A549 (cell line): ENCODE measurements around the gene CRYGN.

Source experiments
- CHD2 ChIP-seq: fragments of 150-350 bp; IDR thresholded peaks from 2 replicates; pipeline ENCODE4 v1.6.1; 2014; ENCODE audit warnings: low read length; ENCODE audit not compliant: partially characterized antibody
- EP300 ChIP-seq, 2 experiments: fragments of >200 bp; sonication (Bioruptor Twin); formaldehyde crosslinking; IDR thresholded peaks; 2 replicates in 1 of 2; 3 replicates in 1 of 2; pipeline ENCODE4 v1.6.1; 2016 to 2017
- HDAC2 ChIP-seq: fragments of 200-600 bp; sonication (generic); IDR thresholded peaks from 2 replicates; pipeline ENCODE4 v1.6.1; 2016
- HOXA7 ChIP-seq: fragments of 250-450 bp; sonication (Bioruptor Pico); IDR thresholded peaks from 2 replicates; pipeline ENCODE4 v1.5.0; 2020; ENCODE audit warnings: mild to moderate bottlenecking, moderate library complexity
- NFE2L2 ChIP-seq: fragments of 150-350 bp; conservative IDR thresholded peaks from 2 replicates; pipeline ENCODE4 v1.6.1; 2014; ENCODE audit warnings: low read length
- POLR2A ChIP-seq: IDR thresholded peaks from 2 replicates; pipeline ENCODE4 v1.6.1; 2012; ENCODE audit warnings: mild to moderate bottlenecking, low read length
- POLR2AphosphoS2 ChIP-seq: conservative IDR thresholded peaks from 2 replicates; pipeline ENCODE4 v1.6.1; 2012; ENCODE audit warnings: low read length, improper control_type of control experiment, inconsistent platforms
- SMC3 ChIP-seq: fragments of >200 bp; sonication (Bioruptor Twin); formaldehyde crosslinking; IDR thresholded peaks from 3 replicates; pipeline ENCODE4 v1.6.1; 2018; ENCODE audit warnings: inconsistent platforms
- TF ChIP-seq, protein P1 (sequence below): fragments of >200 bp; sonication (Bioruptor Twin); formaldehyde crosslinking; IDR thresholded peaks from 3 replicates; pipeline ENCODE4 v1.5.1; 2016
- TF ChIP-seq, protein P2 (sequence below): fragments of 450-650 bp; IDR thresholded peaks from 2 replicates; pipeline ENCODE4 v1.6.1; 2014; ENCODE audit warnings: antibody characterized with exemption
- TF ChIP-seq, protein P3 (sequence below): fragments of 150-350 bp; IDR thresholded peaks from 2 replicates; pipeline ENCODE4 v1.6.1; 2014; ENCODE audit warnings: low read depth, mild to moderate bottlenecking, low read length
- TF ChIP-seq, protein P4 (sequence below): fragments of 200-600 bp; sonication (generic); IDR thresholded peaks from 2 replicates; pipeline ENCODE4 v1.6.1; 2016; ENCODE audit warnings: antibody characterized with exemption, mild to moderate bottlenecking, moderate library complexity
- TF ChIP-seq, protein P5 (sequence below): IDR thresholded peaks from 2 replicates; pipeline ENCODE4 v1.6.1; 2012

DNA sequence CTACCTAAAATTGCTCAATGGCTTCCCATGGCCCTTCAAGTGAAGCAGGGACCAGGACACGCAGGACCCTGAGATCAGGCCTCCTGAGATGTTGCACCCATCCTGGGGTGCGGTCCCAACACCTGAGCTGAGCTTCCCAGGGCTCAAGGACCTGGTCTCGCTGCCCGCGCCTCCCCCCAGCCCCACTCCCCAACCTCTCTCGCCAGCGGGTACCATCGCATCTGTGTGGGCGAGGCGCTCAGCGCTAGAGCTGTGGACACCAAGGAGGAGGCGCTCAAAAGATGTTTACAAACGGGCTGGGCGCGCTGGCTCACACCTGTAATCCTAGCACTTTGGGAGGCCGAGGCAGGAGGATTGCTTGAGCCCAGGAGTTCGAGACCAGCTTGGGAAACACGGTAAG, 7.4 kb upstream of the CRYGN start:
- TF ChIP-seq, protein P1, sequence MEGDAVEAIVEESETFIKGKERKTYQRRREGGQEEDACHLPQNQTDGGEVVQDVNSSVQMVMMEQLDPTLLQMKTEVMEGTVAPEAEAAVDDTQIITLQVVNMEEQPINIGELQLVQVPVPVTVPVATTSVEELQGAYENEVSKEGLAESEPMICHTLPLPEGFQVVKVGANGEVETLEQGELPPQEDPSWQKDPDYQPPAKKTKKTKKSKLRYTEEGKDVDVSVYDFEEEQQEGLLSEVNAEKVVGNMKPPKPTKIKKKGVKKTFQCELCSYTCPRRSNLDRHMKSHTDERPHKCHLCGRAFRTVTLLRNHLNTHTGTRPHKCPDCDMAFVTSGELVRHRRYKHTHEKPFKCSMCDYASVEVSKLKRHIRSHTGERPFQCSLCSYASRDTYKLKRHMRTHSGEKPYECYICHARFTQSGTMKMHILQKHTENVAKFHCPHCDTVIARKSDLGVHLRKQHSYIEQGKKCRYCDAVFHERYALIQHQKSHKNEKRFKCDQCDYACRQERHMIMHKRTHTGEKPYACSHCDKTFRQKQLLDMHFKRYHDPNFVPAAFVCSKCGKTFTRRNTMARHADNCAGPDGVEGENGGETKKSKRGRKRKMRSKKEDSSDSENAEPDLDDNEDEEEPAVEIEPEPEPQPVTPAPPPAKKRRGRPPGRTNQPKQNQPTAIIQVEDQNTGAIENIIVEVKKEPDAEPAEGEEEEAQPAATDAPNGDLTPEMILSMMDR = no peak
- TF ChIP-seq, protein P2, sequence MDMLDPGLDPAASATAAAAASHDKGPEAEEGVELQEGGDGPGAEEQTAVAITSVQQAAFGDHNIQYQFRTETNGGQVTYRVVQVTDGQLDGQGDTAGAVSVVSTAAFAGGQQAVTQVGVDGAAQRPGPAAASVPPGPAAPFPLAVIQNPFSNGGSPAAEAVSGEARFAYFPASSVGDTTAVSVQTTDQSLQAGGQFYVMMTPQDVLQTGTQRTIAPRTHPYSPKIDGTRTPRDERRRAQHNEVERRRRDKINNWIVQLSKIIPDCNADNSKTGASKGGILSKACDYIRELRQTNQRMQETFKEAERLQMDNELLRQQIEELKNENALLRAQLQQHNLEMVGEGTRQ = no peak
- TF ChIP-seq EP300 (IDR thresholded peaks at IDR 0.05) (no peak), POLR2AphosphoS2 (no peak), HDAC2 (no peak), POLR2A (no peak), NFE2L2 (no peak), CHD2 (no peak), SMC3 (no peak), HOXA7 (no peak)
- TF ChIP-seq, protein P3, sequence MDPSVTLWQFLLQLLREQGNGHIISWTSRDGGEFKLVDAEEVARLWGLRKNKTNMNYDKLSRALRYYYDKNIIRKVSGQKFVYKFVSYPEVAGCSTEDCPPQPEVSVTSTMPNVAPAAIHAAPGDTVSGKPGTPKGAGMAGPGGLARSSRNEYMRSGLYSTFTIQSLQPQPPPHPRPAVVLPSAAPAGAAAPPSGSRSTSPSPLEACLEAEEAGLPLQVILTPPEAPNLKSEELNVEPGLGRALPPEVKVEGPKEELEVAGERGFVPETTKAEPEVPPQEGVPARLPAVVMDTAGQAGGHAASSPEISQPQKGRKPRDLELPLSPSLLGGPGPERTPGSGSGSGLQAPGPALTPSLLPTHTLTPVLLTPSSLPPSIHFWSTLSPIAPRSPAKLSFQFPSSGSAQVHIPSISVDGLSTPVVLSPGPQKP = no peak
- TF ChIP-seq, protein P4, sequence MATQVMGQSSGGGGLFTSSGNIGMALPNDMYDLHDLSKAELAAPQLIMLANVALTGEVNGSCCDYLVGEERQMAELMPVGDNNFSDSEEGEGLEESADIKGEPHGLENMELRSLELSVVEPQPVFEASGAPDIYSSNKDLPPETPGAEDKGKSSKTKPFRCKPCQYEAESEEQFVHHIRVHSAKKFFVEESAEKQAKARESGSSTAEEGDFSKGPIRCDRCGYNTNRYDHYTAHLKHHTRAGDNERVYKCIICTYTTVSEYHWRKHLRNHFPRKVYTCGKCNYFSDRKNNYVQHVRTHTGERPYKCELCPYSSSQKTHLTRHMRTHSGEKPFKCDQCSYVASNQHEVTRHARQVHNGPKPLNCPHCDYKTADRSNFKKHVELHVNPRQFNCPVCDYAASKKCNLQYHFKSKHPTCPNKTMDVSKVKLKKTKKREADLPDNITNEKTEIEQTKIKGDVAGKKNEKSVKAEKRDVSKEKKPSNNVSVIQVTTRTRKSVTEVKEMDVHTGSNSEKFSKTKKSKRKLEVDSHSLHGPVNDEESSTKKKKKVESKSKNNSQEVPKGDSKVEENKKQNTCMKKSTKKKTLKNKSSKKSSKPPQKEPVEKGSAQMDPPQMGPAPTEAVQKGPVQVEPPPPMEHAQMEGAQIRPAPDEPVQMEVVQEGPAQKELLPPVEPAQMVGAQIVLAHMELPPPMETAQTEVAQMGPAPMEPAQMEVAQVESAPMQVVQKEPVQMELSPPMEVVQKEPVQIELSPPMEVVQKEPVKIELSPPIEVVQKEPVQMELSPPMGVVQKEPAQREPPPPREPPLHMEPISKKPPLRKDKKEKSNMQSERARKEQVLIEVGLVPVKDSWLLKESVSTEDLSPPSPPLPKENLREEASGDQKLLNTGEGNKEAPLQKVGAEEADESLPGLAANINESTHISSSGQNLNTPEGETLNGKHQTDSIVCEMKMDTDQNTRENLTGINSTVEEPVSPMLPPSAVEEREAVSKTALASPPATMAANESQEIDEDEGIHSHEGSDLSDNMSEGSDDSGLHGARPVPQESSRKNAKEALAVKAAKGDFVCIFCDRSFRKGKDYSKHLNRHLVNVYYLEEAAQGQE = no peak
- TF ChIP-seq, protein P5, sequence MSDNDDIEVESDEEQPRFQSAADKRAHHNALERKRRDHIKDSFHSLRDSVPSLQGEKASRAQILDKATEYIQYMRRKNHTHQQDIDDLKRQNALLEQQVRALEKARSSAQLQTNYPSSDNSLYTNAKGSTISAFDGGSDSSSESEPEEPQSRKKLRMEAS = no peak
